ENCODE data around the gene TNFRSF8. TPM values are rescaled to one million over a fixed set of nuclear protein-coding genes. Genes with fewer than 3 reads are reported as not detected.
"Not testable (repeated sequence)": the region's sequence is repeated elsewhere in the genome, so short reads cannot be mapped to it uniquely, and the experiment has no call there.

The TNFRSF8 gene
- total RNA-seq, 4 donors from 2014 or later = 1.1 to 2.6 (median 1.4) TPM

DNA sequence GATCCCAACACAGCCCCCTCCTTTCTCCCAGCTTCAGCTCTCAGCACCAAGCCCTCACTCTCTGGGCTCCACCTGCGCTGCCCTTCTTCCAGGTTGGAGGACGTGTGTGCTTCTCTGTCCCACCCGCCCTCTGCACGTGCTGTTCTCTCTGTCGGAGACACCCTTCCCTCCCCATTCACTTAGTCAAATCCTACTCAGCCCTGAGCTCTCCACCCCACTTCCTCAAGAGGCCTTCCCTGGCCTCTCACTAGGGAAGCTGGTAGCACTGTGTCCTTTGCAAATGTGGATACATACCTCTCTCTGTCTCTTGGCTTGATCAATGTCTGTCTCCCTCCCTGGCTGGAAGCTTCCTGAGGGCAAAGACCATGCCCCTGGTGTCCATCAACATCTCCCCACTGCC, 43.0 kb downstream of the TNFRSF8 start:
- no peak overlapping the region for H3K27ac ChIP-seq
- DNase-seq (no peak), ATAC-seq (no peak)
- H3K36me3 ChIP-seq = no peaks in the 10 kb centered on the region
- no peaks in the 10 kb centered on the region for H3K4me1 ChIP-seq
- intact Hi-C loops (cut with DNase I; ENCODE audit: low total_unique reads) (no loop called here), in situ Hi-C loops (cut with MboI; ENCODE audit: low sequenced_read_pairs in 4 of 4) (loop anchor here in 1 of 4 donors (25.0 kb wide), 1 partner anchor 531 kb away; the partner anchor contains the start of gene AADACL4)
- TF ChIP-seq, protein P1, sequence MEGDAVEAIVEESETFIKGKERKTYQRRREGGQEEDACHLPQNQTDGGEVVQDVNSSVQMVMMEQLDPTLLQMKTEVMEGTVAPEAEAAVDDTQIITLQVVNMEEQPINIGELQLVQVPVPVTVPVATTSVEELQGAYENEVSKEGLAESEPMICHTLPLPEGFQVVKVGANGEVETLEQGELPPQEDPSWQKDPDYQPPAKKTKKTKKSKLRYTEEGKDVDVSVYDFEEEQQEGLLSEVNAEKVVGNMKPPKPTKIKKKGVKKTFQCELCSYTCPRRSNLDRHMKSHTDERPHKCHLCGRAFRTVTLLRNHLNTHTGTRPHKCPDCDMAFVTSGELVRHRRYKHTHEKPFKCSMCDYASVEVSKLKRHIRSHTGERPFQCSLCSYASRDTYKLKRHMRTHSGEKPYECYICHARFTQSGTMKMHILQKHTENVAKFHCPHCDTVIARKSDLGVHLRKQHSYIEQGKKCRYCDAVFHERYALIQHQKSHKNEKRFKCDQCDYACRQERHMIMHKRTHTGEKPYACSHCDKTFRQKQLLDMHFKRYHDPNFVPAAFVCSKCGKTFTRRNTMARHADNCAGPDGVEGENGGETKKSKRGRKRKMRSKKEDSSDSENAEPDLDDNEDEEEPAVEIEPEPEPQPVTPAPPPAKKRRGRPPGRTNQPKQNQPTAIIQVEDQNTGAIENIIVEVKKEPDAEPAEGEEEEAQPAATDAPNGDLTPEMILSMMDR (IDR thresholded peaks at IDR 0.05 in 4 of 5, conservative IDR thresholded peaks at IDR 0.05 in 1 of 5) = no peak
- no peak for TF ChIP-seq POLR2A (IDR thresholded peaks at IDR 0.05)
- H3K27me3 ChIP-seq = peaks cover 0 to 3% (median 2%) of the 10 kb centered on the region in 3 donors
- no peak overlapping the region for H3K4me3 ChIP-seq
- H3K9me3 ChIP-seq = no peaks in the 10 kb centered on the region

DNA sequence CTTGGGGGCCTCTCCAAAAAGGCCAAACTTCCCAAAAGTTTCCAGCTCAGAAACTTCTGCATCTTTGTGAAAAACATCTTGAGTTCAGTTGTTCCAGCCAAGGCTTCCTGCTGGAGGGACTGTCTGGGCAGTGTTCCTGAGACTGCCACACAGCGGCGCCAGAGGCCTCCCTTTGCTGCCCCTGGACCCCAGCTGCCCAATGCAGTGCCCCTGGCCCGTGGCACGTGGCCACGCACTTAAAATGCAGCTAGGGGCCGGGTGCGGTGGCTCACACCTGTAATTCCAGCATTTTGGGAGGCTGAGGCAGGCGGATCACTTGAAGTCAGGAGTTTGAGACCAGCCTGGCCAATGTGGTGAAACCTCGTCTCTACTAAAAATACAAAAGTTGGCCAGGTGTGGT, 43.8 kb downstream of the TNFRSF8 start:
- H3K4me1 ChIP-seq; H3K36me3 ChIP-seq; H3K27ac ChIP-seq; H3K4me3 ChIP-seq; H3K27me3 ChIP-seq; DNase-seq; H3K9me3 ChIP-seq; ATAC-seq; intact Hi-C loops (cut with DNase I; ENCODE audit: low total_unique reads): not testable (repeated sequence)
- in situ Hi-C loops (cut with MboI; ENCODE audit: low sequenced_read_pairs in 4 of 4) = loop anchor here in 1 of 4 donors (25.0 kb wide), 1 partner anchor 530 kb away; the partner anchor contains the start of gene AADACL4

DNA sequence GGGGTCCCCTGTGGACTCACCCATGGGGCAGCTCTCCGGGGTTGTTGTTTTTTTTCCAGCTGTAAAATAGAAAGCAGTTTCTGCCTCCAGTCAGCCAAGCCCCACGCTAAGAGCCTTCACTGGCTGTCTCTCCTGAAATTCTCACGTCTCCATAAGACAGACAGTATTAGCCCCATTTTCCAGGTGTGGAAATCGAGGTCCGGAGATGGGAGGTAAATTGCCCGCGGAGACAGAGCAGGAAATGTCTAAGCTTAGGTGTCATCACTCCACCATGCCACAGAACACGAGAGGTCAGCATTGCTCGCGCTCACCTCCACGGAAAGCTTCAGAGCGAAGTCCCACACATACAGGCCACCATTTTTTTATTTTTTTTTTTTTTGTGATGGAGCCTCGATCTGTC, 44.6 kb downstream of the TNFRSF8 start:
- DNase-seq (no peak), ATAC-seq (no peak)
- H3K9me3 ChIP-seq = no peaks in the 10 kb centered on the region
- no peak overlapping the region for H3K27ac ChIP-seq
- no peaks in the 10 kb centered on the region for H3K4me1 ChIP-seq
- TF ChIP-seq, protein P1 (IDR thresholded peaks at IDR 0.05 in 4 of 5, conservative IDR thresholded peaks at IDR 0.05 in 1 of 5) = no peak
- TF ChIP-seq POLR2A (IDR thresholded peaks at IDR 0.05) = no peak
- in situ Hi-C loops (cut with MboI; ENCODE audit: low sequenced_read_pairs in 4 of 4) = loop anchor here in 1 of 4 donors (25.0 kb wide), 1 partner anchor 530 kb away; the partner anchor contains the start of gene AADACL4
- intact Hi-C loops (cut with DNase I; ENCODE audit: low total_unique reads) = no loop called here
- H3K36me3 ChIP-seq = no peaks in the 10 kb centered on the region
- no peak overlapping the region for H3K4me3 ChIP-seq
- peaks cover 0 to 3% (median 2%) of the 10 kb centered on the region in 3 donors for H3K27me3 ChIP-seq

DNA sequence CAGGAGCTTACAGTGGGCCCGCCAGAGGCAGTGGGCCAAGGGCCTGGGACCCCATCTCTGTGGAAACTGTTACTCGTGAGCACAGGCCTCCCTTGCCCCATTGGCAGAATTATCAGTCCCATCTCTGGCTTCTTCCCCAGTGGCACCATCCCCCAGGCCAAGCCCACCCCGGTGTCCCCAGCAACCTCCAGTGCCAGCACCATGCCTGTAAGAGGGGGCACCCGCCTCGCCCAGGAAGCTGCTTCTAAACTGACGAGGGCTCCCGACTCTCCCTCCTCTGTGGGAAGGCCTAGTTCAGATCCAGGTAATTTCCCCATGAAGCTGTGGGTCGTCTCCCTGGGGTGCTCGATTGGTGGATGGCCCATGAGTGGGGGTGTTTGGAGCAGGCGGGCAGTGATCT, 46.8 kb downstream of the TNFRSF8 start:
- in situ Hi-C loops (cut with MboI; ENCODE audit: low sequenced_read_pairs in 4 of 4) = loop anchor here in 1 of 4 donors (25.0 kb wide), 1 partner anchor 527 kb away; the partner anchor contains the start of gene AADACL4
- no peaks in the 10 kb centered on the region for H3K9me3 ChIP-seq
- H3K4me1 ChIP-seq = no peaks in the 10 kb centered on the region
- no peak for TF ChIP-seq POLR2A (IDR thresholded peaks at IDR 0.05)
- TF ChIP-seq, protein P1 (IDR thresholded peaks at IDR 0.05 in 4 of 5, conservative IDR thresholded peaks at IDR 0.05 in 1 of 5) = no peak
- no peak overlapping the region for H3K4me3 ChIP-seq
- no peaks in the 10 kb centered on the region for H3K36me3 ChIP-seq
- intact Hi-C loops (cut with DNase I; ENCODE audit: low total_unique reads) = no loop called here
- H3K27me3 ChIP-seq = peaks cover 0 to 3% (median 0%) of the 10 kb centered on the region in 3 donors
- no peak overlapping the region for H3K27ac ChIP-seq
- DNase-seq (no peak), ATAC-seq (no peak)

DNA sequence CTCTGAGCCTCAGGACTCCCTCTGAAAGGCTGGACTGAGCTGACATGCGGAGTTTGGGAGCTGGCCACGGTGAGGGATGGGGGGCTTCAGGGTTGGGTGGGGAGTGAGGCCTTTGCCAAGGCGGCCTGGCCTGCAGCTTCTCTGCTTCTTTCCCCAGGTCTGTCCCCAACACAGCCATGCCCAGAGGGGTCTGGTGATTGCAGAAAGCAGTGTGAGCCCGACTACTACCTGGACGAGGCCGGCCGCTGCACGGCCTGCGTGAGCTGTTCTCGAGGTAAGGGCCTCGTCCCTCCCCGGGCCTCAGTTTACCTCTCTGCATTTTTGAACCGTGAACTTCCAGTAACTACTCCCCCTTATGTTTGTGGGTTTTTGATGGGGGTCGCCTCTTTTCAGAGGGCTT, 48.6 kb downstream of the TNFRSF8 start:
- in situ Hi-C loops (cut with MboI; ENCODE audit: low sequenced_read_pairs in 4 of 4) (loop anchor here in 1 of 4 donors (25.0 kb wide), 1 partner anchor 526 kb away; the partner anchor contains the start of gene AADACL4), intact Hi-C loops (cut with DNase I; ENCODE audit: low total_unique reads) (no loop called here)
- no peaks in the 10 kb centered on the region for H3K9me3 ChIP-seq
- H3K4me1 ChIP-seq = no peaks in the 10 kb centered on the region
- H3K4me3 ChIP-seq = no peak overlapping the region
- no peak for TF ChIP-seq POLR2A (IDR thresholded peaks at IDR 0.05)
- TF ChIP-seq, protein P1 (IDR thresholded peaks at IDR 0.05 in 4 of 5, conservative IDR thresholded peaks at IDR 0.05 in 1 of 5) = no peak
- no peak for ATAC-seq
- H3K27ac ChIP-seq = no peak overlapping the region
- DNase-seq = no peak
- no peaks in the 10 kb centered on the region for H3K36me3 ChIP-seq
- H3K27me3 ChIP-seq = no peaks in the 10 kb centered on the region
